ENCODE results near the gene FAM131C.

GRCh38 chr1:16070640-16071355 is 2.7 kb downstream of the FAM131C start:
- TF ChIP-seq CTCF (IDR thresholded peaks at IDR 0.05; ENCODE audit: poor library complexity, severe bottlenecking) (no peak), RAD21 (conservative IDR thresholded peaks at IDR 0.05) (no peak)
- TF ChIP-seq, protein P1, sequence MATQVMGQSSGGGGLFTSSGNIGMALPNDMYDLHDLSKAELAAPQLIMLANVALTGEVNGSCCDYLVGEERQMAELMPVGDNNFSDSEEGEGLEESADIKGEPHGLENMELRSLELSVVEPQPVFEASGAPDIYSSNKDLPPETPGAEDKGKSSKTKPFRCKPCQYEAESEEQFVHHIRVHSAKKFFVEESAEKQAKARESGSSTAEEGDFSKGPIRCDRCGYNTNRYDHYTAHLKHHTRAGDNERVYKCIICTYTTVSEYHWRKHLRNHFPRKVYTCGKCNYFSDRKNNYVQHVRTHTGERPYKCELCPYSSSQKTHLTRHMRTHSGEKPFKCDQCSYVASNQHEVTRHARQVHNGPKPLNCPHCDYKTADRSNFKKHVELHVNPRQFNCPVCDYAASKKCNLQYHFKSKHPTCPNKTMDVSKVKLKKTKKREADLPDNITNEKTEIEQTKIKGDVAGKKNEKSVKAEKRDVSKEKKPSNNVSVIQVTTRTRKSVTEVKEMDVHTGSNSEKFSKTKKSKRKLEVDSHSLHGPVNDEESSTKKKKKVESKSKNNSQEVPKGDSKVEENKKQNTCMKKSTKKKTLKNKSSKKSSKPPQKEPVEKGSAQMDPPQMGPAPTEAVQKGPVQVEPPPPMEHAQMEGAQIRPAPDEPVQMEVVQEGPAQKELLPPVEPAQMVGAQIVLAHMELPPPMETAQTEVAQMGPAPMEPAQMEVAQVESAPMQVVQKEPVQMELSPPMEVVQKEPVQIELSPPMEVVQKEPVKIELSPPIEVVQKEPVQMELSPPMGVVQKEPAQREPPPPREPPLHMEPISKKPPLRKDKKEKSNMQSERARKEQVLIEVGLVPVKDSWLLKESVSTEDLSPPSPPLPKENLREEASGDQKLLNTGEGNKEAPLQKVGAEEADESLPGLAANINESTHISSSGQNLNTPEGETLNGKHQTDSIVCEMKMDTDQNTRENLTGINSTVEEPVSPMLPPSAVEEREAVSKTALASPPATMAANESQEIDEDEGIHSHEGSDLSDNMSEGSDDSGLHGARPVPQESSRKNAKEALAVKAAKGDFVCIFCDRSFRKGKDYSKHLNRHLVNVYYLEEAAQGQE (IDR thresholded peaks at IDR 0.05; ENCODE audit: borderline replicate concordance) = no peak

All from neural cell (in vitro differentiated cells).